ENCODE results near the gene ZDHHC14. TPM values are rescaled to one million over a fixed set of nuclear protein-coding genes. Genes with fewer than 3 reads are reported as not detected.

The ZDHHC14 gene
- total RNA-seq, 2 donors from 2014 or later: 13.0 to 19.1 TPM

DNA sequence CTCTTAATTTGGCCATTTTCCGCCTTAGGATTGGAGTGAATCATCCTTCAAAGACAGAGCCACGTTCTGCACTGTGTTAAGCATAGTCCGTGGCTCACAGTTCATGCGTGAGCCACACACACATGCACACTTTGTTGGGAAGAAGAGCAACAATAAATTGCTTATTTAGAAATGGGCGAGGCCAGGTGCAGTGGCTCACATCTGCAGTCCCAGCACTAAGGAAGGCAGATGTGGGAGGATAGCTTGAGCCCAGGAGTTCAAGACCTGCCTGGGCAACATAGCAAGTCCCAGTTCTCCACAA is 131.3 kb downstream of the ZDHHC14 start:
- Histone ChIP-seq H3K27ac (no peak overlapping the region), H3K4me3 (no peak overlapping the region), H3K4me1 (no peaks in the 10 kb centered on the region), H3K27me3 (no peaks in the 10 kb centered on the region), H3K9me3 (no peaks in the 10 kb centered on the region), H3K36me3 (no peaks in the 10 kb centered on the region)
- TF ChIP-seq, protein P1, sequence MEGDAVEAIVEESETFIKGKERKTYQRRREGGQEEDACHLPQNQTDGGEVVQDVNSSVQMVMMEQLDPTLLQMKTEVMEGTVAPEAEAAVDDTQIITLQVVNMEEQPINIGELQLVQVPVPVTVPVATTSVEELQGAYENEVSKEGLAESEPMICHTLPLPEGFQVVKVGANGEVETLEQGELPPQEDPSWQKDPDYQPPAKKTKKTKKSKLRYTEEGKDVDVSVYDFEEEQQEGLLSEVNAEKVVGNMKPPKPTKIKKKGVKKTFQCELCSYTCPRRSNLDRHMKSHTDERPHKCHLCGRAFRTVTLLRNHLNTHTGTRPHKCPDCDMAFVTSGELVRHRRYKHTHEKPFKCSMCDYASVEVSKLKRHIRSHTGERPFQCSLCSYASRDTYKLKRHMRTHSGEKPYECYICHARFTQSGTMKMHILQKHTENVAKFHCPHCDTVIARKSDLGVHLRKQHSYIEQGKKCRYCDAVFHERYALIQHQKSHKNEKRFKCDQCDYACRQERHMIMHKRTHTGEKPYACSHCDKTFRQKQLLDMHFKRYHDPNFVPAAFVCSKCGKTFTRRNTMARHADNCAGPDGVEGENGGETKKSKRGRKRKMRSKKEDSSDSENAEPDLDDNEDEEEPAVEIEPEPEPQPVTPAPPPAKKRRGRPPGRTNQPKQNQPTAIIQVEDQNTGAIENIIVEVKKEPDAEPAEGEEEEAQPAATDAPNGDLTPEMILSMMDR (IDR thresholded peaks at IDR 0.05): no peak
- DNase-seq (ENCODE audit: low spot score): no peak

- H3K36me3 ChIP-seq: no peaks in the 10 kb centered on the region
- H3K9me3 ChIP-seq: no peaks in the 10 kb centered on the region
- TF ChIP-seq, protein P1 (IDR thresholded peaks at IDR 0.05): no peak
- H3K4me3 ChIP-seq: no peak overlapping the region
- no peak for DNase-seq (ENCODE audit: low spot score)
- H3K27ac ChIP-seq: no peak overlapping the region
- H3K4me1 ChIP-seq: peaks cover 0 to 4% of the 10 kb centered on the region in 2 donors
- H3K27me3 ChIP-seq: no peaks in the 10 kb centered on the region
Measured at GRCh38 chr6:157513004-157513603, 132.1 kb downstream of the ZDHHC14 start.

- Histone ChIP-seq H3K27ac (no peak overlapping the region), H3K4me3 (no peak overlapping the region), H3K9me3 (no peaks in the 10 kb centered on the region), H3K36me3 (no peaks in the 10 kb centered on the region), H3K27me3 (no peaks in the 10 kb centered on the region), H3K4me1 (peaks cover 0 to 10% of the 10 kb centered on the region in 2 donors)
- TF ChIP-seq, protein P1 (IDR thresholded peaks at IDR 0.05): no peak
- DNase-seq (ENCODE audit: low spot score): no peak
Measured at GRCh38 chr6:157513619-157514485, 132.9 kb downstream of the ZDHHC14 start.

DNA sequence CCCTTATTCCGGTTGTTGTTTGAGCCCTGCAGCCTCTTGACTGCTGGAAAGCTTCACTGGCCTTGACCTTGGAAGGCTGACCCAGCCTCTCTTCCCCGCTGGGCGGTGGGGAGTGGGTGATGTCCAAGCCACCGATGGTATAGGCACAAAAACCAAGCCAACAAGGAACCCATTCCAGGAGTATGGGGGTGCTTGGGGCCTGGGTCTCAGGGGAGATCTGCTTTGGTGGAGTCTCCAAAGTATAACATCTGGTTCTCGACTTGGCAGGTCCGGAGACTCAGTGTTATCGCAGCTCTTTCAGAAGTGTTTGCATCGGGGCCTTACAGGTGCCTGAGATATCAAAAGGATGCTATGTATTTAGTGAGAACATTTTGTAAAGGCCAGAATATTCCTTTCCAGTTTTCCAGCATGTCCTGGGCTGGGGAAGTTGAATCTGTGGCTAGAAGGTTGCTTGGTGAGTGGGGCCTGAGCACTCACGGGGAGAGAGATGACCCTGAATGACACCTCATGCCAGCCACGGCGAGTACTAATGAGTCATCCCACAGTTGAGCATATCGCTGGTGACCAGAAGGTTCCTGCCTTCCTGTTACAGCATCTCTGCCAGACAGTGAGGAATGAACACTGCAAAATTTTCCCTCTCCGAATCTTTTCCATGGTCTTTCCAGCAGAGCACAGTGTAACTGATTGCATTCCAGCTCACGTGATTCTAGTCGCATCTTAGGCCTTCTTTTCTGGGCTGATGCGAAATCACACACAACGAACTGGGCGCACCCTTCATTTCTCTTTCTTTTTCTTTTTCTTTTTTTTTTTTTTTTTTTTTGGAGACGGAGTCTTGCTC is 133.9 kb downstream of the ZDHHC14 start:
- TF ChIP-seq, protein P1 (IDR thresholded peaks at IDR 0.05): no peak
- Histone ChIP-seq H3K36me3 (no peaks in the 10 kb centered on the region), H3K4me1 (peaks cover 0 to 19% of the 10 kb centered on the region in 2 donors), H3K27me3 (no peaks in the 10 kb centered on the region), H3K9me3 (no peaks in the 10 kb centered on the region), H3K27ac (no peak overlapping the region), H3K4me3 (no peak overlapping the region)
- DNase-seq (ENCODE audit: low spot score): no peak

GRCh38 chr6:157516319-157517026 is 135.5 kb downstream of the ZDHHC14 start:
- DNase-seq (ENCODE audit: low spot score): no peak
- TF ChIP-seq, protein P1 (IDR thresholded peaks at IDR 0.05): no peak
- H3K36me3 ChIP-seq: no peaks in the 10 kb centered on the region

More at GRCh38 chr6:157516319-157517026, 135.5 kb downstream of the ZDHHC14 start:
- Histone ChIP-seq H3K27me3 (no peaks in the 10 kb centered on the region), H3K9me3 (no peaks in the 10 kb centered on the region), H3K4me1 (peaks cover 0 to 21% of the 10 kb centered on the region in 2 donors), H3K4me3 (no peak overlapping the region), H3K27ac (no peak overlapping the region)
